ENCODE results near the gene PUM1. TPM values are rescaled to one million over a fixed set of nuclear protein-coding genes. Genes with fewer than 3 reads are reported as not detected.

Gene PUM1
- total and polyA plus RNA-seq, 2 of the 8 experiments (the other 6 are each of a cell fraction or from before 2014, with no cell fraction given) = 122 to 177 TPM

DNA sequence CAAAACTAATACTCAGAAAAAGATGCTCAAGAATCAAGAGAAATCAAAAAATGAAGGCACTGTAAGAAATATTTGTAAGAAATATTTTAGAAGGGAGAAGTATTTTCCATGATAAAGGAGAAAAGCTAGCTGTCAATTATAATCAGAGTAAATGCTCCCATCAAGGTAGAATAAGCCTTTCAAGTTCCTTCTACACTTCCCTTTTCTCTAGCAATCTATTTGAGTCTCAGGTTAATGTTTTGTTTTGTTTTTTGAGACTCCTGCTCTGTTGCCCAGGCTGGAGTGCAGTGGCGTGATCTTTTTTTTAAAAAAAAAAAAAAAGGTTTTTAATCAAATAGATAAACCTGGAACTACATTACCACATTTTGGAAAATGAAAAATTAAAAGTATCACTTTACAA lies 33.3 kb downstream of the PUM1 start (continued):
- TF ChIP-seq, protein P1, sequence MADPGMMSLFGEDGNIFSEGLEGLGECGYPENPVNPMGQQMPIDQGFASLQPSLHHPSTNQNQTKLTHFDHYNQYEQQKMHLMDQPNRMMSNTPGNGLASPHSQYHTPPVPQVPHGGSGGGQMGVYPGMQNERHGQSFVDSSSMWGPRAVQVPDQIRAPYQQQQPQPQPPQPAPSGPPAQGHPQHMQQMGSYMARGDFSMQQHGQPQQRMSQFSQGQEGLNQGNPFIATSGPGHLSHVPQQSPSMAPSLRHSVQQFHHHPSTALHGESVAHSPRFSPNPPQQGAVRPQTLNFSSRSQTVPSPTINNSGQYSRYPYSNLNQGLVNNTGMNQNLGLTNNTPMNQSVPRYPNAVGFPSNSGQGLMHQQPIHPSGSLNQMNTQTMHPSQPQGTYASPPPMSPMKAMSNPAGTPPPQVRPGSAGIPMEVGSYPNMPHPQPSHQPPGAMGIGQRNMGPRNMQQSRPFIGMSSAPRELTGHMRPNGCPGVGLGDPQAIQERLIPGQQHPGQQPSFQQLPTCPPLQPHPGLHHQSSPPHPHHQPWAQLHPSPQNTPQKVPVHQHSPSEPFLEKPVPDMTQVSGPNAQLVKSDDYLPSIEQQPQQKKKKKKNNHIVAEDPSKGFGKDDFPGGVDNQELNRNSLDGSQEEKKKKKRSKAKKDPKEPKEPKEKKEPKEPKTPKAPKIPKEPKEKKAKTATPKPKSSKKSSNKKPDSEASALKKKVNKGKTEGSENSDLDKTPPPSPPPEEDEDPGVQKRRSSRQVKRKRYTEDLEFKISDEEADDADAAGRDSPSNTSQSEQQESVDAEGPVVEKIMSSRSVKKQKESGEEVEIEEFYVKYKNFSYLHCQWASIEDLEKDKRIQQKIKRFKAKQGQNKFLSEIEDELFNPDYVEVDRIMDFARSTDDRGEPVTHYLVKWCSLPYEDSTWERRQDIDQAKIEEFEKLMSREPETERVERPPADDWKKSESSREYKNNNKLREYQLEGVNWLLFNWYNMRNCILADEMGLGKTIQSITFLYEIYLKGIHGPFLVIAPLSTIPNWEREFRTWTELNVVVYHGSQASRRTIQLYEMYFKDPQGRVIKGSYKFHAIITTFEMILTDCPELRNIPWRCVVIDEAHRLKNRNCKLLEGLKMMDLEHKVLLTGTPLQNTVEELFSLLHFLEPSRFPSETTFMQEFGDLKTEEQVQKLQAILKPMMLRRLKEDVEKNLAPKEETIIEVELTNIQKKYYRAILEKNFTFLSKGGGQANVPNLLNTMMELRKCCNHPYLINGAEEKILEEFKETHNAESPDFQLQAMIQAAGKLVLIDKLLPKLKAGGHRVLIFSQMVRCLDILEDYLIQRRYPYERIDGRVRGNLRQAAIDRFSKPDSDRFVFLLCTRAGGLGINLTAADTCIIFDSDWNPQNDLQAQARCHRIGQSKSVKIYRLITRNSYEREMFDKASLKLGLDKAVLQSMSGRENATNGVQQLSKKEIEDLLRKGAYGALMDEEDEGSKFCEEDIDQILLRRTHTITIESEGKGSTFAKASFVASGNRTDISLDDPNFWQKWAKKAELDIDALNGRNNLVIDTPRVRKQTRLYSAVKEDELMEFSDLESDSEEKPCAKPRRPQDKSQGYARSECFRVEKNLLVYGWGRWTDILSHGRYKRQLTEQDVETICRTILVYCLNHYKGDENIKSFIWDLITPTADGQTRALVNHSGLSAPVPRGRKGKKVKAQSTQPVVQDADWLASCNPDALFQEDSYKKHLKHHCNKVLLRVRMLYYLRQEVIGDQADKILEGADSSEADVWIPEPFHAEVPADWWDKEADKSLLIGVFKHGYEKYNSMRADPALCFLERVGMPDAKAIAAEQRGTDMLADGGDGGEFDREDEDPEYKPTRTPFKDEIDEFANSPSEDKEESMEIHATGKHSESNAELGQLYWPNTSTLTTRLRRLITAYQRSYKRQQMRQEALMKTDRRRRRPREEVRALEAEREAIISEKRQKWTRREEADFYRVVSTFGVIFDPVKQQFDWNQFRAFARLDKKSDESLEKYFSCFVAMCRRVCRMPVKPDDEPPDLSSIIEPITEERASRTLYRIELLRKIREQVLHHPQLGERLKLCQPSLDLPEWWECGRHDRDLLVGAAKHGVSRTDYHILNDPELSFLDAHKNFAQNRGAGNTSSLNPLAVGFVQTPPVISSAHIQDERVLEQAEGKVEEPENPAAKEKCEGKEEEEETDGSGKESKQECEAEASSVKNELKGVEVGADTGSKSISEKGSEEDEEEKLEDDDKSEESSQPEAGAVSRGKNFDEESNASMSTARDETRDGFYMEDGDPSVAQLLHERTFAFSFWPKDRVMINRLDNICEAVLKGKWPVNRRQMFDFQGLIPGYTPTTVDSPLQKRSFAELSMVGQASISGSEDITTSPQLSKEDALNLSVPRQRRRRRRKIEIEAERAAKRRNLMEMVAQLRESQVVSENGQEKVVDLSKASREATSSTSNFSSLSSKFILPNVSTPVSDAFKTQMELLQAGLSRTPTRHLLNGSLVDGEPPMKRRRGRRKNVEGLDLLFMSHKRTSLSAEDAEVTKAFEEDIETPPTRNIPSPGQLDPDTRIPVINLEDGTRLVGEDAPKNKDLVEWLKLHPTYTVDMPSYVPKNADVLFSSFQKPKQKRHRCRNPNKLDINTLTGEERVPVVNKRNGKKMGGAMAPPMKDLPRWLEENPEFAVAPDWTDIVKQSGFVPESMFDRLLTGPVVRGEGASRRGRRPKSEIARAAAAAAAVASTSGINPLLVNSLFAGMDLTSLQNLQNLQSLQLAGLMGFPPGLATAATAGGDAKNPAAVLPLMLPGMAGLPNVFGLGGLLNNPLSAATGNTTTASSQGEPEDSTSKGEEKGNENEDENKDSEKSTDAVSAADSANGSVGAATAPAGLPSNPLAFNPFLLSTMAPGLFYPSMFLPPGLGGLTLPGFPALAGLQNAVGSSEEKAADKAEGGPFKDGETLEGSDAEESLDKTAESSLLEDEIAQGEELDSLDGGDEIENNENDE (IDR thresholded peaks at IDR 0.05; ENCODE audit: insufficient replicate concordance, low read length) = no peak
- no peak for TF ChIP-seq NRF1 (IDR thresholded peaks at IDR 0.05; ENCODE audit: low read depth, low read length)
- no peak for TF ChIP-seq CREB1 (IDR thresholded peaks at IDR 0.05)
- TF ChIP-seq CEBPB (IDR thresholded peaks at IDR 0.05; ENCODE audit: low read depth, low read length) = no peak
- TF ChIP-seq KDM1A (IDR thresholded peaks at IDR 0.05; ENCODE audit: borderline replicate concordance, low read length) = no peak
- TF ChIP-seq RAD21 (IDR thresholded peaks at IDR 0.05 in 1 of 2, conservative IDR thresholded peaks at IDR 0.05 in 1 of 2; ENCODE audit: low read depth in 2 of 2, low read length in 2 of 2) = no peak
- TF ChIP-seq CBX5 (IDR thresholded peaks at IDR 0.05; ENCODE audit: low read depth, low read length) = no peak
- TF ChIP-seq HDAC2 (IDR thresholded peaks at IDR 0.05; ENCODE audit: borderline replicate concordance in 1 of 2, low read depth in 2 of 2, low read length in 2 of 2) = no peak
- no peak for TF ChIP-seq SP1 (IDR thresholded peaks at IDR 0.05; ENCODE audit: low read depth, low read length)
- TF ChIP-seq SAP30 (IDR thresholded peaks at IDR 0.05; ENCODE audit: insufficient read depth, insufficient replicate concordance, low read length) = no peak

Measured in H1 (cell line).